ENCODE measurements around the gene CD93.

The CD93 gene

GRCh38 chr20:23130622-23131140 lies 44.6 kb upstream of the CD93 start:
- in situ Hi-C loops (cut with HindIII; ENCODE audit: low pct_ligation_motif_present, low sequenced_read_pairs), result no loop called here
- Histone ChIP-seq H3K4me3 (ENCODE audit: low read depth, low read length) (no peak overlapping the region), H3K27ac (no peak overlapping the region), H3K36me3 (replicated peaks) (no peaks in the 10 kb centered on the region), H3K27me3 (replicated peaks) (no peaks in the 10 kb centered on the region)
- no peak for DNase-seq
- no peak for TF ChIP-seq CTCF (IDR thresholded peaks at IDR 0.05; ENCODE audit: low read depth, low read length, missing control alignments)

- Histone ChIP-seq H3K27ac (no peak overlapping the region), H3K4me3 (ENCODE audit: low read depth, low read length) (no peak overlapping the region), H3K27me3 (replicated peaks) (no peaks in the 10 kb centered on the region), H3K36me3 (replicated peaks) (no peaks in the 10 kb centered on the region)
- DNase-seq, result no peak
- TF ChIP-seq CTCF (IDR thresholded peaks at IDR 0.05; ENCODE audit: low read depth, low read length, missing control alignments), result no peak
- in situ Hi-C loops (cut with HindIII; ENCODE audit: low pct_ligation_motif_present, low sequenced_read_pairs), result no loop called here
These were observed 43.9 kb upstream of the CD93 start for GRCh38 chr20:23129891-23130621.

- Histone ChIP-seq H3K4me3 (ENCODE audit: low read depth, low read length) (no peak overlapping the region), H3K27ac (no peak overlapping the region), H3K27me3 (replicated peaks) (no peaks in the 10 kb centered on the region), H3K36me3 (replicated peaks) (no peaks in the 10 kb centered on the region)
- no peak for DNase-seq
- in situ Hi-C loops (cut with HindIII; ENCODE audit: low pct_ligation_motif_present, low sequenced_read_pairs), result no loop called here
- no peak for TF ChIP-seq CTCF (IDR thresholded peaks at IDR 0.05; ENCODE audit: low read depth, low read length, missing control alignments)
These were observed 43.1 kb upstream of the CD93 start for GRCh38 chr20:23129266-23129665.

- DNase-seq, result no peak
- no peak overlapping the region for H3K27ac ChIP-seq
- no peak overlapping the region for H3K4me3 ChIP-seq (ENCODE audit: low read depth, low read length)
- TF ChIP-seq CTCF (IDR thresholded peaks at IDR 0.05; ENCODE audit: low read depth, low read length, missing control alignments), result no peak
- no peaks in the 10 kb centered on the region for H3K36me3 ChIP-seq (replicated peaks)
- in situ Hi-C loops (cut with HindIII; ENCODE audit: low pct_ligation_motif_present, low sequenced_read_pairs), result no loop called here
- H3K27me3 ChIP-seq (replicated peaks), result no peaks in the 10 kb centered on the region
These were observed 42.5 kb upstream of the CD93 start for GRCh38 chr20:23128461-23129125.

GRCh38 chr20:23127506-23128279 lies 41.6 kb upstream of the CD93 start:
- no peak for DNase-seq
- TF ChIP-seq CTCF (IDR thresholded peaks at IDR 0.05; ENCODE audit: low read depth, low read length, missing control alignments), result no peak
- Histone ChIP-seq H3K27ac (no peak overlapping the region), H3K4me3 (ENCODE audit: low read depth, low read length) (no peak overlapping the region), H3K36me3 (replicated peaks) (no peaks in the 10 kb centered on the region), H3K27me3 (replicated peaks) (no peaks in the 10 kb centered on the region)
- in situ Hi-C loops (cut with HindIII; ENCODE audit: low pct_ligation_motif_present, low sequenced_read_pairs), result no loop called here

Measured in brain microvascular endothelial cell (primary cell).